GM12891 (cell line): ENCODE measurements around the gene ZBTB33.

Source experiments
- PAX5 ChIP-seq: IDR thresholded peaks from 2 replicates; pipeline ENCODE4 v1.6.1; 2011; ENCODE audit warnings: low read length, moderate library complexity, mild to moderate bottlenecking; ENCODE audit not compliant: insufficient read depth, severe bottlenecking
- POLR2A ChIP-seq: IDR thresholded peaks from 2 replicates; pipeline ENCODE4 v1.6.1; 2011; ENCODE audit warnings: low read depth, low read length, control low read depth
- POLR2AphosphoS5 ChIP-seq: IDR thresholded peaks from 2 replicates; pipeline ENCODE4 v1.6.1; 2011; ENCODE audit warnings: low read depth, low read length, control low read depth
- POU2F2 ChIP-seq: IDR thresholded peaks from 2 replicates; pipeline ENCODE4 v1.6.1; 2011; ENCODE audit warnings: low read depth, mild to moderate bottlenecking, control low read depth, low read length, moderate library complexity
- SPI1 ChIP-seq: IDR thresholded peaks from 2 replicates; pipeline ENCODE4 v1.6.1; 2011; ENCODE audit warnings: low read depth, low read length, control low read depth
- TAF1 ChIP-seq: IDR thresholded peaks from 2 replicates; pipeline ENCODE4 v1.6.1; 2011; ENCODE audit warnings: low read depth, low read length, control low read depth

GRCh38 chrX:120207009-120207605, 43.5 kb upstream of the ZBTB33 start:
- TF ChIP-seq POLR2A (no peak), POLR2AphosphoS5 (no peak), POU2F2 (no peak), TAF1 (no peak), SPI1 (no peak), PAX5 (no peak)
